Transverse colon (tissue), 4 donors: ENCODE data around the gene APLP1. TPM values are rescaled to one million over a fixed set of nuclear protein-coding genes. Genes with fewer than 3 reads are reported as not detected.
"Not testable (repeated sequence)": the region's sequence is repeated elsewhere in the genome, so short reads cannot be mapped to it uniquely, and the experiment has no call there.

ENCODE experiments used
- DNase-seq: peaks from one replicate; pipeline ENCODE4 v3.0.0-alpha.2; 2019
- H3K27ac ChIP-seq, 4 donors: fragments of 200-600 bp; sonication (generic); 2 replicates each; pipeline ENCODE4 v1.5.1; 2016 to 2018; ENCODE audit warnings: inconsistent platforms in 4 of 4
- H3K27me3 ChIP-seq: fragments of 200-600 bp; sonication (generic); 2 replicates; pipeline ENCODE4 v1.5.1; 2017; ENCODE audit warnings: inconsistent platforms
- H3K36me3 ChIP-seq, 4 donors: fragments of 200-600 bp; sonication (generic); 2 replicates each; pipeline ENCODE4 v1.5.1; 2017 to 2019; ENCODE audit warnings: inconsistent platforms in 4 of 4
- H3K4me1 ChIP-seq, 4 donors: fragments of 200-600 bp; sonication (generic); 2 replicates each; pipeline ENCODE4 v1.5.1; 2017 to 2020; ENCODE audit warnings: inconsistent platforms in 4 of 4
- H3K4me3 ChIP-seq, 4 donors: fragments of 200-600 bp; sonication (generic); 1 replicate in 1 of 4; 2 replicates in 3 of 4; pipeline versions ENCODE4 v1.5.1 to v1.6.1; 2017 to 2019; ENCODE audit warnings: inconsistent platforms in 4 of 4
- H3K9me3 ChIP-seq, 2 donors: fragments of 200-600 bp; sonication (generic); 2 replicates each; pipeline ENCODE4 v1.5.1; 2017 to 2019; ENCODE audit warnings: inconsistent platforms in 2 of 2
- CTCF ChIP-seq, 5 experiments: fragments of 200-600 bp in 3 of 5; fragments of 450-650 bp in 2 of 5; sonication (generic) in 3 of 5; IDR thresholded peaks; 1 replicate in 2 of 5; 2 replicates in 3 of 5; pipeline ENCODE4 v1.5.1; 2016 to 2017; ENCODE audit warnings: antibody characterized with exemption in 5 of 5, inconsistent platforms in 3 of 5, mild to moderate bottlenecking in 2 of 5, moderate library complexity in 1 of 5
- EP300 ChIP-seq: sonication (generic); formaldehyde crosslinking; IDR thresholded peaks from one replicate; pipeline ENCODE4 v1.6.1; 2017; ENCODE audit warnings: antibody characterized with exemption, low read depth
- POLR2A ChIP-seq: fragments of 450-650 bp; IDR thresholded peaks from one replicate; pipeline ENCODE4 v1.6.1; 2016; ENCODE audit warnings: antibody characterized with exemption, mild to moderate bottlenecking, moderate library complexity
- POLR2AphosphoS5 ChIP-seq, 3 donors: sonication (generic); formaldehyde crosslinking; IDR thresholded peaks; one replicate each; pipeline ENCODE4 v1.6.1; 2016; ENCODE audit warnings: antibody characterized with exemption in 3 of 3
- WGBS, 2 donors: methylation state at CpG; one replicate each; pipeline ENCODE4 v1.1.5; 2018; ENCODE audit warnings: low coverage in 1 of 2; 5-methylcytosine and 5-hydroxymethylcytosine counted together
- in situ Hi-C, 4 donors: fragments of 200-750 bp; cut with MboI; loops; one replicate each; pipeline versions ENCODE4 v1.15.0 to v1.15.1; 2017; ENCODE audit warnings: low sequenced_read_pairs in 3 of 4, low pct_ligation_motif_present in 1 of 4, low pct_unique_long_range_greater_than_20kb in 1 of 4
- intact Hi-C: fragments of 100-400 bp; cut with DNase I; formaldehyde crosslinking; loops from one replicate; pipeline ENCODE4 v1.15.1; 2023; ENCODE audit warnings: low total_unique reads
- total RNA-seq, 4 donors: library from RNA; depleted of rRNA; stranded (reverse); fragments of >200 nt; gene quantifications; one replicate each; pipeline ENCODE4 v1.1.0, GENCODE V29; 2016

APLP1 gene
- total RNA-seq, 4 donors from 2014 or later, result 1.00 to 10.5 (median 4.5) TPM

DNA sequence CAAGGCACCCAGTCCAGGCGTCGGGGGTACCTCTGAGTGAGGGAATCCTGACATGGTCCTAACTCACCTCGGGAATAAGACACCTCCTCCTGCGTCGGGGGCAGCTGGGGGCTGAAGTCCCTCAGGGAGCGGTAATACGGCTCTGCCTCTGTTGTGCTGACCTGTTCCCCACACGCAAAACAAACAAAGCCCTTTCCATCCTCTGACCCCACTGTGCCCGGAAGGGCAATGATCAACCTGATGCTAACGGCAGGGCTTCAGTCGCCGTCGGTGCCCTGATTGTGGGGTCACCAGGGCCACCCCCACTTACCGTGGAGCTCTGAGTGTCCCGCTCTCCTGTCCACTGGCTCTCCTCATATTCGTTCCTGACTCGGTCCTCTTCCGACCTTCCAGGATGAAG, 37.4 kb upstream of the APLP1 start:
- Histone ChIP-seq H3K27ac (no peak overlapping the region), H3K9me3 (no peaks in the 10 kb centered on the region), H3K27me3 (peaks cover 36% of the 10 kb centered on the region), H3K4me3 (no peak overlapping the region), H3K4me1 (no peaks in the 10 kb centered on the region), H3K36me3 (no peaks in the 10 kb centered on the region)
- in situ Hi-C loops (no loop called here), intact Hi-C loops (no loop called here)
- 52 to 76% methylated on average over 4 to 18 of the region's 18 CpGs for WGBS, 2 donors
- no peak for DNase-seq
- TF ChIP-seq CTCF (IDR thresholded peaks at IDR 0.05) (no peak), POLR2A (no peak), EP300 (no peak), POLR2AphosphoS5 (IDR thresholded peaks at IDR 0.05) (no peak)

- no peaks in the 10 kb centered on the region for H3K4me1 ChIP-seq
- in situ Hi-C loops (no loop called here), intact Hi-C loops (no loop called here)
- no peaks in the 10 kb centered on the region for H3K9me3 ChIP-seq
- TF ChIP-seq EP300 (no peak), POLR2AphosphoS5 (IDR thresholded peaks at IDR 0.05) (no peak), CTCF (IDR thresholded peaks at IDR 0.05) (no peak), POLR2A (no peak)
- no peak overlapping the region for H3K27ac ChIP-seq
- peaks cover 34% of the 10 kb centered on the region for H3K27me3 ChIP-seq
- no peaks in the 10 kb centered on the region for H3K36me3 ChIP-seq
- no peak for DNase-seq
- WGBS, 2 donors, result 70 to 100% methylated on average over 2 to 4 of the region's 4 CpGs
- no peak overlapping the region for H3K4me3 ChIP-seq
These were observed 36.3 kb upstream of the APLP1 start for GRCh38 chr19:35832054-35832453.

DNA sequence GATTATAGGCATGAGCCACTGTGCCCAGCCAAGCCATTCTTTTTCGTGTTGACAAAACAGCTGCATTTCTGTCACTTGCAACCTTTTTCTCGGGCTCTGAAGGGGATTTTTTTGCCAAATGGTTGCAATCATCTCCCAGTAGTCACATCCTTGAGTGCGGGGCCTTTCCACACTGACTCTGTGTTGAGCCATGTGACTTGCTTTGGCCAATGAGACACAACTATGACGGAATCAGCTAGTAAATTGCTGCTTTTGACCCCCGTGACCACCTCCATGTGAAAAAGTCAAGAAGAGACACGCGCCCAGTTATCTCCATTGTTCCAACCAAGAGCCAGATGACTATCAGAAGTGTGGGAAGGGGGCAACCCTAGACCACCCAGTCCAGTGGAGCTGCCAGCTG, 34.4 kb upstream of the APLP1 start:
- Histone ChIP-seq H3K9me3 (no peaks in the 10 kb centered on the region), H3K36me3 (no peaks in the 10 kb centered on the region), H3K4me1 (no peaks in the 10 kb centered on the region), H3K4me3 (no peak overlapping the region), H3K27me3 (peaks cover 34% of the 10 kb centered on the region), H3K27ac (no peak overlapping the region)
- in situ Hi-C loops, result no loop called here
- 40 to 57% methylated on average over 1 to 7 of the region's 7 CpGs for WGBS, 2 donors
- no peak for TF ChIP-seq POLR2AphosphoS5 (IDR thresholded peaks at IDR 0.05)
- no peak for TF ChIP-seq POLR2A
- TF ChIP-seq CTCF (IDR thresholded peaks at IDR 0.05), result no peak
- TF ChIP-seq EP300, result no peak
- no peak for DNase-seq
- intact Hi-C loops, result no loop called here

- H3K27me3 ChIP-seq, result peaks cover 34% of the 10 kb centered on the region
- H3K9me3 ChIP-seq, in situ Hi-C loops, DNase-seq, H3K36me3 ChIP-seq, H3K4me1 ChIP-seq, intact Hi-C loops, H3K4me3 ChIP-seq, H3K27ac ChIP-seq: not testable (repeated sequence)
- WGBS, 2 donors, result 42% methylated on average over 11 of the region's 11 CpGs; no CpG with 5 or more reads in 1 of the 2 donors
These were observed 32.3 kb upstream of the APLP1 start for GRCh38 chr19:35836096-35836495.

GRCh38 chr19:35841961-35842595, 26.3 kb upstream of the APLP1 start:
- WGBS, 2 donors, result 60 to 83% methylated on average over 1 to 13 of the region's 13 CpGs
- in situ Hi-C loops, result no loop called here
- intact Hi-C loops, result no loop called here
- no peaks in the 10 kb centered on the region for H3K9me3 ChIP-seq
- H3K4me1 ChIP-seq, result peaks cover 12 to 20% (median 13%) of the 10 kb centered on the region in 4 donors
- no peak overlapping the region for H3K27ac ChIP-seq
- no peak overlapping the region for H3K4me3 ChIP-seq
- peaks cover 48% of the 10 kb centered on the region for H3K27me3 ChIP-seq
- H3K36me3 ChIP-seq, result no peaks in the 10 kb centered on the region
- no peak for DNase-seq
- TF ChIP-seq POLR2A (no peak), CTCF (IDR thresholded peaks at IDR 0.05) (no peak), POLR2AphosphoS5 (IDR thresholded peaks at IDR 0.05) (no peak), EP300 (no peak)
